Keratinocyte (primary cell): ENCODE data around the gene SLC24A5. TPM values are rescaled to one million over a fixed set of nuclear protein-coding genes. Genes with fewer than 3 reads are reported as not detected.

Source experiments
- DNase-seq: peaks from one replicate; pipeline ENCODE4 v3.0.0-alpha.2; 2011; ENCODE audit warnings: low read depth, missing footprints, low spot score
- FAIRE-seq: peaks from 2 replicates; lab custom pipeline; 2011; peaks lifted over from hg19 to GRCh38; lab: Jason Lieb, UNC
- H2AFZ ChIP-seq: 2 replicates; pipeline ENCODE4 v1.6.0; 2012; ENCODE audit warnings: low read length, control low read depth, inconsistent platforms; ENCODE audit not compliant: control insufficient read depth
- H3K27ac ChIP-seq: 2 replicates; pipeline ENCODE4 v1.5.1; 2011; ENCODE audit warnings: low read length; ENCODE audit not compliant: control insufficient read depth, insufficient read depth
- H3K27me3 ChIP-seq: 3 replicates; pipeline ENCODE4 v1.6.0; 2011; ENCODE audit warnings: low read length; ENCODE audit not compliant: control insufficient read depth, insufficient read depth; ENCODE audit errors: extremely low read depth
- H3K36me3 ChIP-seq, 2 experiments: 2 replicates in 1 of 2; 3 replicates in 1 of 2; pipeline ENCODE4 v1.5.1; 2011; ENCODE audit warnings: low read length in 2 of 2, mild to moderate bottlenecking in 1 of 2; ENCODE audit not compliant: control insufficient read depth in 2 of 2, insufficient read depth in 2 of 2; ENCODE audit errors: extremely low read depth in 1 of 2
- H3K4me1 ChIP-seq: 3 replicates; pipeline ENCODE4 v1.5.1; 2011; ENCODE audit warnings: low read length; ENCODE audit not compliant: control insufficient read depth, insufficient read depth; ENCODE audit errors: extremely low read depth
- H3K4me2 ChIP-seq: 3 replicates; pipeline ENCODE4 v1.6.0; 2011; ENCODE audit warnings: low read depth, low read length; ENCODE audit not compliant: control insufficient read depth, insufficient read depth; ENCODE audit errors: extremely low read depth
- H3K4me3 ChIP-seq, 3 experiments: fragments of 200-600 bp in 1 of 3; sonication (generic) in 1 of 3; 2 replicates in 2 of 3; 3 replicates in 1 of 3; pipeline ENCODE4 v1.5.1; 2011 to 2016; ENCODE audit warnings: low read length in 3 of 3, mild to moderate bottlenecking in 3 of 3, control low read depth in 2 of 3, inconsistent platforms in 1 of 3, low read depth in 1 of 3, mixed read lengths in 1 of 3, mixed run types in 1 of 3, moderate library complexity in 1 of 3; ENCODE audit not compliant: control insufficient read depth in 2 of 3, insufficient read depth in 2 of 3; ENCODE audit errors: extremely low read depth in 1 of 3
- H3K79me2 ChIP-seq: 2 replicates; pipeline ENCODE4 v1.6.0; 2012; ENCODE audit warnings: low read length; ENCODE audit not compliant: control insufficient read depth, insufficient read depth
- H3K9ac ChIP-seq: 3 replicates; pipeline ENCODE4 v1.6.0; 2011; ENCODE audit warnings: low read length; ENCODE audit not compliant: control insufficient read depth, insufficient read depth; ENCODE audit errors: extremely low read depth
- H3K9me1 ChIP-seq: 3 replicates; pipeline ENCODE4 v1.6.0; 2011; ENCODE audit warnings: low read length; ENCODE audit not compliant: control insufficient read depth, insufficient read depth; ENCODE audit errors: extremely low read depth
- H3K9me3 ChIP-seq: 2 replicates; pipeline ENCODE4 v1.5.1; 2012; ENCODE audit warnings: low read depth, low read length; ENCODE audit not compliant: control insufficient read depth
- H4K20me1 ChIP-seq: 3 replicates; pipeline ENCODE4 v1.6.0; 2011; ENCODE audit warnings: low read length; ENCODE audit not compliant: control insufficient read depth, insufficient read depth; ENCODE audit errors: extremely low read depth
- EZH2 ChIP-seq: IDR thresholded peaks from one replicate; pipeline ENCODE4 v1.6.1; 2012; ENCODE audit warnings: inconsistent platforms, mild to moderate bottlenecking, low read length, moderate library complexity
- dilution Hi-C: fragments of 300-500 bp; cut with MboI; formaldehyde crosslinking; loops from one replicate; pipeline ENCODE4 v1.7.0; 2020; ENCODE audit warnings: low sequenced_read_pairs; ENCODE audit not compliant: extremely low pct_ligation_motif_present
- polyA minus RNA-seq, 3 experiments: library from RNA; depleted of rRNA, polyadenylated mRNA; stranded (reverse); fragments of >200 nt; gene quantifications; 1 replicate in 1 of 3; 2 replicates in 1 of 3; 3 replicates in 1 of 3; pipeline ENCODE4 v1.2.3, GENCODE V29; 2011
- polyA plus RNA-seq, 5 experiments: library from polyadenylated mRNA; depleted of rRNA in 3 of 5; stranded (reverse) in 3 of 5; stranded (forward) in 1 of 5; unstranded in 1 of 5; fragments of >200 nt; gene quantifications; 1 replicate in 1 of 5; 2 replicates in 3 of 5; 3 replicates in 1 of 5; pipeline versions ENCODE4 v1.2.1 to v1.2.3, GENCODE V29; 2011 to 2012; ENCODE audit warnings: missing spikeins in 2 of 5, low read depth in 1 of 5, low replicate concordance in 1 of 5
- TF ChIP-seq, protein P1 (sequence below), 3 experiments: IDR thresholded peaks in 1 of 3; conservative IDR thresholded peaks in 1 of 3; optimal IDR thresholded peaks in 1 of 3; 2 replicates in 2 of 3; 3 replicates in 1 of 3; pipeline versions ENCODE3 to v1.5.1; 2011; ENCODE audit warnings: low read length in 3 of 3, mild to moderate bottlenecking in 3 of 3, moderate library complexity in 2 of 3, control low read depth in 1 of 3, inconsistent platforms in 1 of 3; ENCODE audit not compliant: insufficient read depth in 2 of 3; ENCODE audit errors: extremely low read depth in 1 of 3

The SLC24A5 gene
- 0.04 TPM in 1 of 3 replicates, not detected in the others for polyA plus RNA-seq
- polyA plus RNA-seq (2011; ENCODE audit: low read depth), result not detected
- 0.04 and 0.07 TPM in 2 replicates for polyA plus RNA-seq (2011; cell fraction: cytosol; rRNA removed)
- polyA plus RNA-seq (2011; cell fraction: nucleus; rRNA removed), result not detected in 2 replicates
- polyA plus RNA-seq (2012; ENCODE audit: low replicate concordance), result not detected in 2 replicates
- polyA minus RNA-seq, result not detected in 3 replicates
- not detected for polyA minus RNA-seq (2011; cell fraction: cytosol; rRNA and poly(A)+ RNA removed)
- polyA minus RNA-seq (2011; cell fraction: nucleus; rRNA and poly(A)+ RNA removed), result not detected in 2 replicates

DNA sequence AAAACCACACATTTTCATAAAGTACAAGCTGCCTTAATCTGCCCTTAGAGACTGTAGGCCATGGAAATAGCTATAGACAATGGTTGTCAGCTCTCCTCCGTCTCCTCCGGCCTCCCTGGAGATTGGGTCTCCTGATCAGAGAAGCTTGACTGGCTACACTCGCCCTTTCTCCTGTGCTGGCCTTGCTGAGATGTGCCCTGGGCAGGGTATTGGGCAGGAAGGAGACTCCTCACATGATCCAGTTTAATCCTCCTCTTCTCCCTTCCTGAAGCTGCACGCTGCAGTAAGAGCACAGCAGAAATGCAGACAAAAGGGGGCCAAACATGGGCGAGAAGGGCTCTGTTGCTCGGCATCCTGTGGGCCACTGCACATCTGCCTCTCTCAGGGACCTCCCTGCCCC, at the start of gene SLC24A5:
Gene SLC24A5 (plus strand): TSS at position 246 of the 400 bp plus-strand sequence. CDS start 55 bp downstream, at position 301.
- Histone ChIP-seq H3K9ac (no peak within 1 kb of the TSS), H3K79me2 (no peaks in the 10 kb centered on the region), H3K36me3 (no peaks in the 10 kb centered on the region), H3K9me3 (no peaks in the 10 kb centered on the region), H4K20me1 (no peaks in the 10 kb centered on the region), H2AFZ (peak within 1 kb of the TSS; percentile 13), H3K4me1 (no peaks in the 10 kb centered on the region), H3K27ac (no peak within 1 kb of the TSS), H3K4me2 (no peak within 1 kb of the TSS), H3K9me1 (no peaks in the 10 kb centered on the region), H3K4me3 (no peak within 1 kb of the TSS), H3K27me3 (no peaks in the 10 kb centered on the region)
- TF ChIP-seq, protein P1, sequence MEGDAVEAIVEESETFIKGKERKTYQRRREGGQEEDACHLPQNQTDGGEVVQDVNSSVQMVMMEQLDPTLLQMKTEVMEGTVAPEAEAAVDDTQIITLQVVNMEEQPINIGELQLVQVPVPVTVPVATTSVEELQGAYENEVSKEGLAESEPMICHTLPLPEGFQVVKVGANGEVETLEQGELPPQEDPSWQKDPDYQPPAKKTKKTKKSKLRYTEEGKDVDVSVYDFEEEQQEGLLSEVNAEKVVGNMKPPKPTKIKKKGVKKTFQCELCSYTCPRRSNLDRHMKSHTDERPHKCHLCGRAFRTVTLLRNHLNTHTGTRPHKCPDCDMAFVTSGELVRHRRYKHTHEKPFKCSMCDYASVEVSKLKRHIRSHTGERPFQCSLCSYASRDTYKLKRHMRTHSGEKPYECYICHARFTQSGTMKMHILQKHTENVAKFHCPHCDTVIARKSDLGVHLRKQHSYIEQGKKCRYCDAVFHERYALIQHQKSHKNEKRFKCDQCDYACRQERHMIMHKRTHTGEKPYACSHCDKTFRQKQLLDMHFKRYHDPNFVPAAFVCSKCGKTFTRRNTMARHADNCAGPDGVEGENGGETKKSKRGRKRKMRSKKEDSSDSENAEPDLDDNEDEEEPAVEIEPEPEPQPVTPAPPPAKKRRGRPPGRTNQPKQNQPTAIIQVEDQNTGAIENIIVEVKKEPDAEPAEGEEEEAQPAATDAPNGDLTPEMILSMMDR (optimal IDR thresholded peaks at IDR 0.05 in 1 of 3, IDR thresholded peaks at IDR 0.05 in 1 of 3, conservative IDR thresholded peaks at IDR 0.05 in 1 of 3; ENCODE audit: extremely low read depth in 1 of 3, insufficient read depth in 2 of 3, low read length in 3 of 3), result no peak
- TF ChIP-seq EZH2, result no peak
- FAIRE-seq (no peak), DNase-seq (no peak)
- dilution Hi-C loops, result no loop called here

DNA sequence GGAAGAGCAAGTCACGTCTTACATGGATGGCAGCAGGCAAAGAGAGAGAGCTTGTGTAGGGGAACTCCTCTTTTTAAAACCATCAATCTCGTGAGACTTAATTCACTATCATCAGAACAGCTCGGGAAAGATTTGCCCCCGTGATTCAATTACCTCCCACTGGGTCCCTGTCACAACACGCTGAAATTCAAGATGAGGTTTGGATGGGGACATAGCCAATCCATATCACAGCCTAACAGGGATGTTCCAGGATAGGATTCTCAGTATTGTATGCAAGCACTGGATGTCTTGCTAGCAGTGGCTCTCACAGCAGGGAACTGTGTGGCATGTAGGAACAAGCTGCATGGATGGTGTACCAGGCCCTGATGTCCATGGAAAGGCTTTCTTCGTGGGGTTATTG, 47.8 kb upstream of the SLC24A5 start:
- dilution Hi-C loops, result no loop called here
- no peak overlapping the region for H2AFZ ChIP-seq
- H3K4me2 ChIP-seq, result no peak overlapping the region
- TF ChIP-seq, protein P1 (optimal IDR thresholded peaks at IDR 0.05 in 1 of 3, IDR thresholded peaks at IDR 0.05 in 1 of 3, conservative IDR thresholded peaks at IDR 0.05 in 1 of 3; ENCODE audit: extremely low read depth in 1 of 3, insufficient read depth in 2 of 3, low read length in 3 of 3), result no peak
- TF ChIP-seq EZH2, result no peak
- no peaks in the 10 kb centered on the region for H3K36me3 ChIP-seq
- H3K9me1 ChIP-seq, result no peaks in the 10 kb centered on the region
- no peaks in the 10 kb centered on the region for H3K27me3 ChIP-seq
- H4K20me1 ChIP-seq, result no peaks in the 10 kb centered on the region
- no peaks in the 10 kb centered on the region for H3K9me3 ChIP-seq
- H3K4me1 ChIP-seq, result no peaks in the 10 kb centered on the region
- FAIRE-seq (no peak), DNase-seq (no peak)
- H3K9ac ChIP-seq, result no peak overlapping the region
- no peaks in the 10 kb centered on the region for H3K79me2 ChIP-seq
- H3K4me3 ChIP-seq, result no peak overlapping the region
- H3K27ac ChIP-seq, result no peak overlapping the region
